GM21390 (cell line): Measurements from ENCODE around the gene KCTD20.

Experiments
- ATAC-seq: cut with Tn5 transposase; IDR thresholded peaks from one replicate; pipeline ENCODE4 v1.9.1; 2021; ENCODE audit not compliant: unreplicated experiment

The KCTD20 gene

GRCh38 chr6:36492092-36492491, 49.3 kb downstream of the KCTD20 start:
- no peak for ATAC-seq

GRCh38 chr6:36492621-36493020, 49.8 kb downstream of the KCTD20 start:
- no peak for ATAC-seq

GRCh38 chr6:36493319-36493718, 50.5 kb downstream of the KCTD20 start:
- ATAC-seq, result no peak

GRCh38 chr6:36493859-36494258, 51.1 kb downstream of the KCTD20 start:
- no peak for ATAC-seq

- ATAC-seq, result no peak
Measured at GRCh38 chr6:36495086-36495485, 52.3 kb downstream of the KCTD20 start.

GRCh38 chr6:36499918-36500317, 57.1 kb downstream of the KCTD20 start:
- no peak for ATAC-seq

- no peak for ATAC-seq
Measured at GRCh38 chr6:36501686-36502085, 58.9 kb downstream of the KCTD20 start.

- ATAC-seq, result no peak
Measured at GRCh38 chr6:36504181-36504580, 61.4 kb downstream of the KCTD20 start.

- ATAC-seq, result no peak
Measured at GRCh38 chr6:36504982-36505381, 62.2 kb downstream of the KCTD20 start.

- ATAC-seq, result no peak
Measured at GRCh38 chr6:36505744-36506534, 63.1 kb downstream of the KCTD20 start.

GRCh38 chr6:36506611-36507010, 63.8 kb downstream of the KCTD20 start:
- ATAC-seq, result no peak

- ATAC-seq, result no peak
Measured at GRCh38 chr6:36508532-36508931, 65.7 kb downstream of the KCTD20 start.

- ATAC-seq, result no peak
Measured at GRCh38 chr6:36510365-36510764, 67.6 kb downstream of the KCTD20 start.

- ATAC-seq, result no peak
Measured at GRCh38 chr6:36514554-36515456, 72.0 kb downstream of the KCTD20 start.

- ATAC-seq, result no peak
Measured at GRCh38 chr6:36515844-36516243, 73.0 kb downstream of the KCTD20 start.

GRCh38 chr6:36516559-36516958, 73.8 kb downstream of the KCTD20 start:
- ATAC-seq, result no peak

- ATAC-seq, result no peak
Measured at GRCh38 chr6:36516988-36517387, 74.2 kb downstream of the KCTD20 start.

- no peak for ATAC-seq
Measured at GRCh38 chr6:36517408-36517807, 74.6 kb downstream of the KCTD20 start.

- ATAC-seq, result no peak
Measured at GRCh38 chr6:36519352-36519751, 76.6 kb downstream of the KCTD20 start.

- no peak for ATAC-seq
Measured at GRCh38 chr6:36523451-36523850, 80.7 kb downstream of the KCTD20 start.

GRCh38 chr6:36523936-36524499, 81.2 kb downstream of the KCTD20 start:
- ATAC-seq, result no peak

- no peak for ATAC-seq
Measured at GRCh38 chr6:36524871-36525270, 82.1 kb downstream of the KCTD20 start.
